GM04503 (cell line): ENCODE measurements around the gene ZDHHC14.
"Not testable (repeated sequence)": the region's sequence is repeated elsewhere in the genome, so short reads cannot be mapped to it uniquely, and the experiment has no call there.

Experiments used
- DNase-seq: peaks from one replicate; pipeline ENCODE4 v3.0.0-alpha.2; 2012; ENCODE audit warnings: low read depth

The ZDHHC14 gene

GRCh38 chr6:157690441-157691210 is 309.6 kb downstream of the ZDHHC14 start:
- DNase-seq: no peak

GRCh38 chr6:157691621-157692020 is 310.6 kb downstream of the ZDHHC14 start:
- DNase-seq: not testable (repeated sequence)

GRCh38 chr6:157693867-157694266 is 312.9 kb downstream of the ZDHHC14 start:
- DNase-seq: no peak

GRCh38 chr6:157695301-157696040 is 314.5 kb downstream of the ZDHHC14 start:
- no peak for DNase-seq

GRCh38 chr6:157699777-157700636 is 319.0 kb downstream of the ZDHHC14 start:
- DNase-seq: no peak

- DNase-seq: not testable (repeated sequence)
Observed at GRCh38 chr6:157706351-157706750, 325.4 kb downstream of the ZDHHC14 start.

GRCh38 chr6:157706883-157707282 is 325.9 kb downstream of the ZDHHC14 start:
- DNase-seq: no peak

GRCh38 chr6:157707576-157707975 is 326.6 kb downstream of the ZDHHC14 start:
- DNase-seq: no peak

GRCh38 chr6:157708239-157708638 is 327.2 kb downstream of the ZDHHC14 start:
- no peak for DNase-seq

- DNase-seq: no peak
Observed at GRCh38 chr6:157708933-157709332, 327.9 kb downstream of the ZDHHC14 start.

- DNase-seq: no peak
Observed at GRCh38 chr6:157709555-157709954, 328.6 kb downstream of the ZDHHC14 start.

GRCh38 chr6:157710604-157711003 is 329.6 kb downstream of the ZDHHC14 start:
- no peak for DNase-seq

- DNase-seq: no peak
Observed at GRCh38 chr6:157711060-157711459, 330.1 kb downstream of the ZDHHC14 start.

- DNase-seq: no peak
Observed at GRCh38 chr6:157712585-157713295, 331.8 kb downstream of the ZDHHC14 start.

GRCh38 chr6:157713451-157714152 is 332.6 kb downstream of the ZDHHC14 start:
- DNase-seq: no peak

- peak; percentile 98 for DNase-seq
Observed at GRCh38 chr6:157714153-157714490, 333.1 kb downstream of the ZDHHC14 start.

- DNase-seq: peak; percentile 98
Observed at GRCh38 chr6:157715728-157716164, 334.8 kb downstream of the ZDHHC14 start.

- DNase-seq: no peak
Observed at GRCh38 chr6:157716251-157716995, 335.4 kb downstream of the ZDHHC14 start.

GRCh38 chr6:157717340-157717748 is 336.4 kb downstream of the ZDHHC14 start:
- no peak for DNase-seq

GRCh38 chr6:157718503-157719187 is 337.7 kb downstream of the ZDHHC14 start:
- DNase-seq: no peak
